Measurements from ENCODE around the gene NUMBL. TPM values are rescaled to one million over a fixed set of nuclear protein-coding genes. Genes with fewer than 3 reads are reported as not detected.

NUMBL gene
- total and polyA plus RNA-seq, 2 of the 13 experiments (the other 11 are each of a cell fraction or from before 2014, with no cell fraction given): 0.49 to 2.3 TPM

GRCh38 chr19:40616178-40616577 lies 74.3 kb downstream of the NUMBL start (continued):
- no peak for TF ChIP-seq CEBPB (IDR thresholded peaks at IDR 0.05; ENCODE audit: borderline replicate concordance, low read depth, low read length)
- TF ChIP-seq ZNF383 (CRISPR knock-in tag; IDR thresholded peaks at IDR 0.05; ENCODE audit: borderline replicate concordance): no peak
- no peak for TF ChIP-seq TIGD3 (CRISPR knock-in tag; IDR thresholded peaks at IDR 0.05; ENCODE audit: borderline replicate concordance)
- no peak for TF ChIP-seq POLR2A (IDR thresholded peaks at IDR 0.05; ENCODE audit: insufficient read depth in 1 of 2, low read depth in 2 of 2, low read length in 2 of 2)
- no peak for TF ChIP-seq TCF7L2 (IDR thresholded peaks at IDR 0.05; ENCODE audit: low read depth, low read length)

Small RNA genes within 50 kb of the gene (small RNA-seq; reads per million reads assigned to genes)
- 0 reads per million in 3 experiments for gene RNU6-195P (ENCODE audit: insufficient read depth in 2 of 3, insufficient read length in 3 of 3, low read depth in 2 of 3, low replicate concordance in 1 of 3)

Other genes starting within 250 kb of the NUMBL start
- 16.9 and 17.8 TPM in 2 replicates for gene SERTAD3, start 246.3 kb downstream of the NUMBL start, total RNA-seq (2016; rRNA removed; fragmentation: Illumina TruSeq; extraction: Trizol)
- gene SERTAD3, start 246.3 kb downstream of the NUMBL start, polyA plus RNA-seq (2011; rRNA removed): 9.5 and 9.6 TPM in 2 replicates
- gene BLVRB, start 224.9 kb downstream of the NUMBL start, total RNA-seq (2016; rRNA removed; fragmentation: Illumina TruSeq; extraction: Trizol): 25.9 and 32.7 TPM in 2 replicates
- 51.4 and 75.9 TPM in 2 replicates for gene BLVRB, start 224.9 kb downstream of the NUMBL start, polyA plus RNA-seq (2011; rRNA removed)
- gene SPTBN4, start 223.7 kb downstream of the NUMBL start, total RNA-seq (2016; rRNA removed; fragmentation: Illumina TruSeq; extraction: Trizol): 0.11 TPM in 1 of 2 replicates, not detected in the other
- 0.08 and 0.11 TPM in 2 replicates for gene SPTBN4, start 223.7 kb downstream of the NUMBL start, polyA plus RNA-seq (2011; rRNA removed)
- gene SHKBP1, start 113.8 kb downstream of the NUMBL start, total RNA-seq (2016; rRNA removed; fragmentation: Illumina TruSeq; extraction: Trizol): 13.8 and 16.2 TPM in 2 replicates
- gene SHKBP1, start 113.8 kb downstream of the NUMBL start, polyA plus RNA-seq (2011; rRNA removed): 17.4 and 20.6 TPM in 2 replicates
- gene LTBP4, start 89.3 kb downstream of the NUMBL start, total RNA-seq (2016; rRNA removed; fragmentation: Illumina TruSeq; extraction: Trizol): 0.45 and 0.86 TPM in 2 replicates
- gene LTBP4, start 89.3 kb downstream of the NUMBL start, polyA plus RNA-seq (2011; rRNA removed): 2.2 and 2.3 TPM in 2 replicates
- 10.3 and 17.2 TPM in 2 replicates for gene COQ8B, start 26.2 kb upstream of the NUMBL start, total RNA-seq (2016; rRNA removed; fragmentation: Illumina TruSeq; extraction: Trizol)
- gene COQ8B, start 26.2 kb upstream of the NUMBL start, polyA plus RNA-seq (2011; rRNA removed): 12.3 and 14.7 TPM in 2 replicates
- gene ITPKC, start 26.5 kb upstream of the NUMBL start, total RNA-seq (2016; rRNA removed; fragmentation: Illumina TruSeq; extraction: Trizol): 11.2 and 11.3 TPM in 2 replicates
- 6.9 and 12.4 TPM in 2 replicates for gene ITPKC, start 26.5 kb upstream of the NUMBL start, polyA plus RNA-seq (2011; rRNA removed)
- gene ACTMAP, start 59.8 kb upstream of the NUMBL start, total RNA-seq (2016; rRNA removed; fragmentation: Illumina TruSeq; extraction: Trizol): 2.2 and 3.9 TPM in 2 replicates
- gene ACTMAP, start 59.8 kb upstream of the NUMBL start, polyA plus RNA-seq (2011; rRNA removed): 7.9 and 11.3 TPM in 2 replicates
- 55.6 and 59.6 TPM in 2 replicates for gene SNRPA, start 60.6 kb upstream of the NUMBL start, total RNA-seq (2016; rRNA removed; fragmentation: Illumina TruSeq; extraction: Trizol)
- 111 and 162 TPM in 2 replicates for gene SNRPA, start 60.6 kb upstream of the NUMBL start, polyA plus RNA-seq (2011; rRNA removed)
- gene MIA, start 84.9 kb upstream of the NUMBL start, total RNA-seq (2016; rRNA removed; fragmentation: Illumina TruSeq; extraction: Trizol): not detected in 2 replicates
- 0.61 and 2.5 TPM in 2 replicates for gene MIA, start 84.9 kb upstream of the NUMBL start, polyA plus RNA-seq (2011; rRNA removed)
- 2.2 and 3.3 TPM in 2 replicates for gene RAB4B, start 87.6 kb upstream of the NUMBL start, total RNA-seq (2016; rRNA removed; fragmentation: Illumina TruSeq; extraction: Trizol)
- gene RAB4B, start 87.6 kb upstream of the NUMBL start, polyA plus RNA-seq (2011; rRNA removed): 5.4 and 6.1 TPM in 2 replicates
- 32.4 and 40.8 TPM in 2 replicates for gene EGLN2, start 108.5 kb upstream of the NUMBL start, total RNA-seq (2016; rRNA removed; fragmentation: Illumina TruSeq; extraction: Trizol)
- gene EGLN2, start 108.5 kb upstream of the NUMBL start, polyA plus RNA-seq (2011; rRNA removed): 16.5 and 25.4 TPM in 2 replicates
- not detected in 2 replicates for gene CYP2A6, start 159.8 kb upstream of the NUMBL start, total RNA-seq (2016; rRNA removed; fragmentation: Illumina TruSeq; extraction: Trizol)
- gene CYP2A6, start 159.8 kb upstream of the NUMBL start, polyA plus RNA-seq (2011; rRNA removed): not detected in 2 replicates
- gene CYP2A7, start 191.6 kb upstream of the NUMBL start, total RNA-seq (2016; rRNA removed; fragmentation: Illumina TruSeq; extraction: Trizol): not detected in 2 replicates
- not detected in 2 replicates for gene CYP2A7, start 191.6 kb upstream of the NUMBL start, polyA plus RNA-seq (2011; rRNA removed)

Data from HepG2 (cell line).